Mesendoderm (in vitro differentiated cells): ENCODE data around the gene MLKL.

ENCODE experiments used
- DNase-seq: peaks from one replicate; pipeline ENCODE4 v3.0.0; 2013
- H2AK5ac ChIP-seq: 2 replicates; pipeline ENCODE4 v1.6.1; 2013; ENCODE audit warnings: low read length, inconsistent platforms
- H2BK120ac ChIP-seq: 2 replicates; pipeline ENCODE4 v1.6.1; 2013; ENCODE audit warnings: low read depth, mild to moderate bottlenecking, low read length, moderate library complexity, mixed read lengths
- H2BK15ac ChIP-seq: replicated peaks from 2 replicates; pipeline ENCODE4 v1.6.1; 2013; ENCODE audit warnings: low read depth, mild to moderate bottlenecking, moderate library complexity
- H2BK5ac ChIP-seq: 2 replicates; pipeline ENCODE4 v1.6.1; 2013; ENCODE audit warnings: low read length, inconsistent platforms
- H3K18ac ChIP-seq: 2 replicates; pipeline ENCODE4 v1.6.1; 2013; ENCODE audit warnings: mild to moderate bottlenecking, low read length, mixed read lengths
- H3K23ac ChIP-seq: one replicate; pipeline ENCODE4 v1.6.1; 2013; ENCODE audit warnings: low read length
- H3K27ac ChIP-seq: 2 replicates; pipeline ENCODE4 v1.5.1; 2013; ENCODE audit warnings: low read depth, mild to moderate bottlenecking, inconsistent platforms, low read length, moderate library complexity
- H3K27me3 ChIP-seq: 2 replicates; pipeline ENCODE4 v1.6.1; 2013; ENCODE audit warnings: low read length, control low read depth, mild to moderate bottlenecking, inconsistent platforms; ENCODE audit not compliant: insufficient read depth, poor library complexity
- H3K36me3 ChIP-seq: 2 replicates; pipeline ENCODE4 v1.6.1; 2013; ENCODE audit warnings: low read length, inconsistent platforms; ENCODE audit not compliant: control insufficient read depth, insufficient read depth
- H3K4ac ChIP-seq: one replicate; pipeline ENCODE4 v1.6.1; 2013; ENCODE audit warnings: low read depth, mild to moderate bottlenecking, low read length, moderate library complexity
- H3K4me1 ChIP-seq: 2 replicates; pipeline ENCODE4 v1.6.1; 2013; ENCODE audit warnings: low read depth, low read length, inconsistent platforms; ENCODE audit not compliant: control insufficient read depth
- H3K4me2 ChIP-seq: 2 replicates; pipeline ENCODE4 v1.6.1; 2013; ENCODE audit warnings: low read length
- H3K4me3 ChIP-seq: 2 replicates; pipeline ENCODE4 v1.5.1; 2013; ENCODE audit warnings: mild to moderate bottlenecking, low read length
- H3K56ac ChIP-seq: one replicate; pipeline ENCODE4 v1.6.1; 2013; ENCODE audit warnings: low read length
- H3K79me1 ChIP-seq: 2 replicates; pipeline ENCODE4 v1.6.1; 2013; ENCODE audit warnings: low read length, inconsistent platforms
- H3K79me2 ChIP-seq: 2 replicates; pipeline ENCODE4 v1.6.1; 2013; ENCODE audit warnings: mild to moderate bottlenecking, low read length; ENCODE audit not compliant: control insufficient read depth, insufficient read depth
- H3K9ac ChIP-seq: 2 replicates; pipeline ENCODE4 v1.6.1; 2013; ENCODE audit warnings: low read length, inconsistent platforms
- H4K5ac ChIP-seq: one replicate; pipeline ENCODE4 v1.6.1; 2013; ENCODE audit warnings: low read length
- H4K8ac ChIP-seq: one replicate; pipeline ENCODE4 v1.6.1; 2013; ENCODE audit warnings: low read depth, mild to moderate bottlenecking, control low read depth, low read length, moderate library complexity
- WGBS: extraction: QIAGEN DNeasy Blood & Tissue Kit; methylation state at CpG from one replicate; pipeline ENCODE4 v1.1.7; 2013; ENCODE audit warnings: low lambda C conversion rate, missing lambda C conversion rate; ENCODE audit not compliant: insufficient coverage; ENCODE audit errors: extremely low coverage; 5-methylcytosine and 5-hydroxymethylcytosine counted together

MLKL gene

DNA sequence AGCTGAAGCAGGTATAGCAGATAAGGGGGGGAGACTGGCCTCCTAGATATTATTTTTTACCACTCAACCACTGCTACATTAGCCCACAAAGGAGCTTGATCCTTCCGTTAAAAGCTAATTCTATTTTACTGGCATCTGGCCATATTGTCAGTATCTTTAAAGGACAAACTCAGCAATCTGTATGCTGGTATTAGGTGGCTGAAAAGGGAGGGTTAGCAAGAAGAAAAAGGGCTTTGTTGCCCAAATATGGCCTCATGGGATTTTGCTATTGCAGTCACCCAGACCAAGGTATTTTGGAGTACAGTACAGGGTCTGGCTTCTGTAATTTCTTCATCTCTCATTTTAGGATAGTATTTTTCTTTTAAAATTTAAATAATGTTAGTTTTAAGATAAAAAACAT is 48.4 kb downstream of the MLKL start:
- Histone ChIP-seq H3K4me2 (no peak overlapping the region), H3K4me3 (no peak overlapping the region), H3K56ac (no peak overlapping the region), H3K36me3 (peaks cover 6% of the 10 kb centered on the region), H3K23ac (no peak overlapping the region), H3K9ac (no peak overlapping the region), H3K4ac (no peak overlapping the region), H4K8ac (no peak overlapping the region), H3K27ac (no peak overlapping the region), H3K4me1 (no peaks in the 10 kb centered on the region), H2BK15ac (no peak overlapping the region), H3K27me3 (no peaks in the 10 kb centered on the region), H2BK5ac (no peak overlapping the region), H2BK120ac (no peak overlapping the region), H2AK5ac (no peak overlapping the region), H3K79me1 (peaks cover 10% of the 10 kb centered on the region), H4K5ac (no peak overlapping the region), H3K79me2 (peaks cover 34% of the 10 kb centered on the region), H3K18ac (no peak overlapping the region)
- DNase-seq, result no peak
- no CpG with 5 or more reads among the region's 1 CpG for WGBS

DNA sequence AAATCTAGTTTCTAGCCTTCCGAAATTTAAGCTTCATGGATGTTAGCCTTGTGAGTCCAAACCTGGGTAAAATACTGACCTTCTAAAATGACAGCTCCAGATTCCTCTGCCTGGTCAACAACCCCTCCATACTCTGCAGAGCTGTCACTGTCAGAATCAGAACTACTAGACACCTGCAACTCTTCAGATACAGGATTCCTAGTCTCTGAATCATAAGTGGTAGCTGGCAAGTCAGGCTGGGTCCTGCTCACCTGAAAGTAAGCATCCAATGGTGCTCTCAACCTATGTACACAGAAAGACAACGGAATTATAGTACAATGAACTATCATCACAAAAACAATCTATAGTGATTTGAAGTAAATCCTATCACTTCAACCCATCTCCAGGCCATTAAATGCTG is 48.8 kb downstream of the MLKL start:
- H3K36me3 ChIP-seq, result peaks cover 6% of the 10 kb centered on the region

DNA sequence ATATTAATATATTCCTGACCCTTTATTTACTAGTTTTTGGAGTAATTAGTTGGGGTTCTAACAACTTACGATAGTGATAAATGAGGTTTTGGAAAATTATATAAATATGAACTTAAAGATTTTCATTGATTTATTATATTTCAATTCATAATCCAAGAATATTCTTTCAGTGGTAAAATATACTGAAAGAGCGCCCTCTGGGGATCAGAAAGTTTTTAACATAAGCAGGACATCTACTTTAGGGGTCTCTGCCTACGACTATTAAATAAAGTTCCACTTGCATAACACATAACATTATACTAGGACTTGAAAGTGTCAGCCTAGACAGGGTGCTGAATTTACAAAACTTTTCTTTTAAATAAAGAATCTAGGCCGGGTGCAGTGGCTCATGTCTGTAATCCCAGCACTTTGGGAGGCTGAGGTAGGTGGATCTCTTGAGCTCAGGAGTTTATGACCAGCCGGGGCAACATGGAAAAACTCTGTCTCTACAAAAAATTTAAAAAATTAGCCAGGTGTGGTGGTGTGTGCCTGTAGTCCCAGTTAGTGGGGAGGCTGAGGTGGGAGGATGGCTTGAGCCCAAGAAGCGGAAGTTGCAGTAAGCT is 49.6 kb downstream of the MLKL start:
- no peak overlapping the region for H3K4me2 ChIP-seq
- no peak overlapping the region for H3K9ac ChIP-seq
- H3K4me1 ChIP-seq, result no peaks in the 10 kb centered on the region
- H3K23ac ChIP-seq, result no peak overlapping the region
- no peak overlapping the region for H3K4me3 ChIP-seq
- DNase-seq, result no peak
- no peaks in the 10 kb centered on the region for H3K27me3 ChIP-seq
- peaks cover 6% of the 10 kb centered on the region for H3K36me3 ChIP-seq
- H3K18ac ChIP-seq, result no peak overlapping the region
- no peak overlapping the region for H2BK120ac ChIP-seq
- no peak overlapping the region for H2AK5ac ChIP-seq
- no peak overlapping the region for H4K8ac ChIP-seq
- peaks cover 24% of the 10 kb centered on the region for H3K79me2 ChIP-seq
- H4K5ac ChIP-seq, result no peak overlapping the region
- H3K4ac ChIP-seq, result no peak overlapping the region
- WGBS, result 100% methylated on average over 1 of the region's 6 CpGs
- no peak overlapping the region for H2BK5ac ChIP-seq
- H3K27ac ChIP-seq, result no peak overlapping the region
- peaks cover 8% of the 10 kb centered on the region for H3K79me1 ChIP-seq
- H3K56ac ChIP-seq, result no peak overlapping the region
- no peak overlapping the region for H2BK15ac ChIP-seq

More for the DNA sequence above, 48.8 kb downstream of the MLKL start:
- Histone ChIP-seq H3K79me2 (peaks cover 30% of the 10 kb centered on the region), H3K23ac (no peak overlapping the region), H2BK5ac (no peak overlapping the region), H3K56ac (no peak overlapping the region), H3K4me2 (no peak overlapping the region), H4K8ac (no peak overlapping the region), H3K9ac (no peak overlapping the region), H2BK120ac (no peak overlapping the region), H2BK15ac (no peak overlapping the region), H3K4me3 (no peak overlapping the region), H2AK5ac (no peak overlapping the region), H3K4me1 (no peaks in the 10 kb centered on the region), H4K5ac (no peak overlapping the region), H3K27me3 (no peaks in the 10 kb centered on the region), H3K4ac (no peak overlapping the region), H3K27ac (no peak overlapping the region), H3K18ac (no peak overlapping the region), H3K79me1 (peaks cover 10% of the 10 kb centered on the region)
- DNase-seq, result no peak
- WGBS, result no CpG with 5 or more reads among the region's 2 CpGs

DNA sequence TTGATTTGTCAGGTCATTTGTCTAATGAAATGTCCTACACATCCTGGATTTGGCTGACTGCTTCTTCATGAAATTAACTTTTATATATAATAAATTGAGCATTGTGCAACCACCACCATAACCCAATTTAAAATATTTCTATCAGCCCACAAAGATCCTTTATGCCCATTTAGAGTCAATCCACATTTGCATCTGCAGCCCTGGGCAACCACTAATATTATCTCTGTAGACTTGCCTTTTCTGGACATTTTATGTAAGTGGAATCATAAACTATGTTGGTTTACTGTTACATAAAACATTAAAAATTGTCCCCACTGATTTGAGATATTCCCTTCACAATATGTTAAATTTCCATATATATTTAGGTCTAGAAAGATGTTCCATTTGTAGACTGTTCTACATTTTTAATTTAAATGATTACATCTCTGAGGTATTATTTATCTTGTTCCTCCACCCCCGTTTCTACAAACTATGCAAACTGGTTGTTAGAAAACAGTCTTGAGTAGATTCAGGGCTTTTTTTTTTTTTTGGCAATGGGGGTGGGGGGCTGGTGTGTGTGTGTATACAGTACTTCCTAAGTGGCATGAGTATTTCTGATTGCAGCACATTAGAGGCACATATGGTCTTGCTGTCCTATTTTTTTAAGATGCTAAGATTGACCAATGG is 50.7 kb downstream of the MLKL start:
- H3K27me3 ChIP-seq, result no peaks in the 10 kb centered on the region
- H3K36me3 ChIP-seq, result peaks cover 8% of the 10 kb centered on the region
- H3K27ac ChIP-seq, result no peak overlapping the region
- no peak overlapping the region for H2BK120ac ChIP-seq
- H3K4me3 ChIP-seq, result no peak overlapping the region
- H4K8ac ChIP-seq, result no peak overlapping the region
- H3K18ac ChIP-seq, result no peak overlapping the region
- DNase-seq, result no peak
- H4K5ac ChIP-seq, result no peak overlapping the region
- H3K79me2 ChIP-seq, result peaks cover 20% of the 10 kb centered on the region
- no peak overlapping the region for H2BK5ac ChIP-seq
- no CpG with 5 or more reads among the region's 1 CpG for whole genome bisulfite sequencing
- H3K4ac ChIP-seq, result no peak overlapping the region
- no peak overlapping the region for H2BK15ac ChIP-seq
- H3K23ac ChIP-seq, result no peak overlapping the region
- H3K9ac ChIP-seq, result no peak overlapping the region
- H3K56ac ChIP-seq, result no peak overlapping the region
- H3K4me1 ChIP-seq, result no peaks in the 10 kb centered on the region
- no peak overlapping the region for H3K4me2 ChIP-seq
- H3K79me1 ChIP-seq, result peaks cover 8% of the 10 kb centered on the region
- H2AK5ac ChIP-seq, result no peak overlapping the region

DNA sequence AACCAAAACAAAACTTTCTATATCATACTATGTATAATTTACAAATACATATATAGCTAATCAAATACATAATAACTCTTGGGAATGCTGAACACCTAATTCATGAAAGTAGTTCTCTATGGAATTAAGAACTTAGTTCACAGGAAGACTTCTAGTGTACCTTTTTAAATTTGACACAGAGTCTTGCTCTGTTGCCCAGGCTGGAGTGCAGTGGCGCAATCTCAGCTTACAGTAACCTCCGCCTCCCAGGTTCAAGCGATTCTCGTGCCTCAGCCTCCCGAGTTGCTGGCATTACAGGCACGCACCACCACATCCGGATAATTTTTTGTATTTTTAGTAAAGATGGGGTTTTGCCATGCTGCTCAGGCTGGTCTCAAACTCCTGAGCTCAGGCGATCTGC is 58.7 kb downstream of the MLKL start:
- Histone ChIP-seq H3K56ac (no peak overlapping the region), H4K5ac (no peak overlapping the region), H3K4me2 (no peak overlapping the region), H3K23ac (no peak overlapping the region), H3K27ac (no peak overlapping the region), H3K18ac (no peak overlapping the region), H3K79me2 (no peaks in the 10 kb centered on the region), H3K79me1 (peaks cover 6% of the 10 kb centered on the region), H3K4ac (no peak overlapping the region), H2AK5ac (no peak overlapping the region), H3K4me3 (no peak overlapping the region), H2BK15ac (no peak overlapping the region), H3K4me1 (no peaks in the 10 kb centered on the region), H3K27me3 (no peaks in the 10 kb centered on the region), H3K36me3 (peaks cover 18% of the 10 kb centered on the region), H4K8ac (no peak overlapping the region), H3K9ac (no peak overlapping the region), H2BK5ac (no peak overlapping the region), H2BK120ac (no peak overlapping the region)
- no peak for DNase-seq
- no CpG with 5 or more reads among the region's 8 CpGs for WGBS
